Stimulated activated CD4-positive, alpha-beta T cell treated with anti-CD3 and anti-CD28 coated beads, Interleukin-15, amount 100 ng/mL, for 24 hours (primary cell): ENCODE results near the gene ATP6V1G3.

Experiments used
- DNase-seq: peaks from one replicate; pipeline ENCODE4 v3.0.0-alpha.2; 2020

Gene ATP6V1G3

DNA sequence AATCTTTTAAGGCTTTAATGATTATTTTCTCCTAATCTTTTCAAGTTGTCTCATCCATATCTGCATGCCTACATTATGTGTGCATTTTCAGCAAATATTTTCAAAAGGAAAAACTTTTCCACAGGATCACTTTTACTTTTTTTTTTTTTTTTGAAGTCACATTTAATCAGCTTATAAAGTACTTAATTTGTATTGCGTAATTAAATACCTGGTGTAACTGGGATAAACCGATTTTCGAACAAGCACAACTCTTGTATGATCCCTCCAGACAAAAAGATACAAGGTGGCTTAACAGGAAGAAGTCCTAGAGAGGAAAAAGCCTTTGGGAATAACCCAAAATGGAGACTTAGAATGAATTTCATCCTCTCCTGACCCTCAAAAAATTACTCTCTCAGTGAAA is 1.3 kb upstream of the ATP6V1G3 start:
- no peak for DNase-seq

DNA sequence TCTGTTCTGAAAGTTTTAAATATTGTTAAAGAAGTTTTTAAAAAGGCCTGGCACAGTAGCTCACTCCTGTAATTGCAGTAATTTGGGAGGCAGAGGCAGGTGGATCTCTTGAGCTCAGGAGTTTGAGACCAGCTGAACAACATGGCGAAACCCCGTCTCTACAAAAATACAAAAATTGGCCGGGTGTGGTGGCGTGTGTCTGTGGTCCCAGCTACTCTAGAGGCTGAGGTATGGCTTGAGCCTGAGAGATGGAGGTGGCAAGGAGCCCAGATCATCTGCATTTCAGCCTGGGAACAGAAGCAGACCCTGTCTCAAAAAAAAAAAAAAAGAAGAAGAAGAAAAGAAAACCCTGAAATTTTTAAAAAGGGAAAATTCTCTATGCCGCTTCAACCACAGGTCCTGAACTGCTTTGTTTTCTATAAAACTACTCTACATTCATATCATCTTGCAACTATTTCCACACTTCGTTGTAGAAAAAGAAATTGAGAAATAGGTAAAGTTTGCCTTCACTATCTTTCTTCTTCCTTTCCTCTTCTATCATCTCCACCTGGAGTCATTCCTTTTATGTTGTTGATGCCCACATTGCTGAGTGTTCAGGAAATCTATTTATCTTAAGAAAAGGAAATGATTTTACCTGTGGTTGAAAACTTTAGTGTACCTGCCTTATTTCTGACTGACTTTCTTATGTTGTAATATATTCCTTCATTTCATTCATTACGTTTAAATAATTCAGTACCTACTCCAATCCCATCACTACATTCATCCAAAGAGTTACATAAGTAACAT is 1.7 kb downstream of the ATP6V1G3 start:
- no peak for DNase-seq

DNA sequence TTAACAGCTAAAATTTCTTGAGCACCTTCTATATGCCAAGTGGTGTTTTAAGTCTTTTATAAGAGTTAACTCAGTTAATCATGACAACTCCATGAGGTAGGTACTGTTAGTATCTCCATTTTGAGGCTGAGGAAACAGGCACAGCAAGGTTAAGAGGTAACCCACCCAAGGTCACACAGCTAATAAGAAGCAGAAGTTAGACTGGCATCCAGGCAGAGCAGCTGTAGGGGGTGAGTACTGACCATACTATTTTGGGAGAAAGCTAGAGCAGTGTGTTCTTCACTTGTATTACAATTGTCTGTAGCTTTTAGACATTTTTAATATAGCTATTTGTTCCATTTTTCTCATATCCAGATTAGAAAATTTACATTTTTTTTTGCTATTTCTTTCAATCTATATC is 4.8 kb downstream of the ATP6V1G3 start:
- DNase-seq = no peak

DNA sequence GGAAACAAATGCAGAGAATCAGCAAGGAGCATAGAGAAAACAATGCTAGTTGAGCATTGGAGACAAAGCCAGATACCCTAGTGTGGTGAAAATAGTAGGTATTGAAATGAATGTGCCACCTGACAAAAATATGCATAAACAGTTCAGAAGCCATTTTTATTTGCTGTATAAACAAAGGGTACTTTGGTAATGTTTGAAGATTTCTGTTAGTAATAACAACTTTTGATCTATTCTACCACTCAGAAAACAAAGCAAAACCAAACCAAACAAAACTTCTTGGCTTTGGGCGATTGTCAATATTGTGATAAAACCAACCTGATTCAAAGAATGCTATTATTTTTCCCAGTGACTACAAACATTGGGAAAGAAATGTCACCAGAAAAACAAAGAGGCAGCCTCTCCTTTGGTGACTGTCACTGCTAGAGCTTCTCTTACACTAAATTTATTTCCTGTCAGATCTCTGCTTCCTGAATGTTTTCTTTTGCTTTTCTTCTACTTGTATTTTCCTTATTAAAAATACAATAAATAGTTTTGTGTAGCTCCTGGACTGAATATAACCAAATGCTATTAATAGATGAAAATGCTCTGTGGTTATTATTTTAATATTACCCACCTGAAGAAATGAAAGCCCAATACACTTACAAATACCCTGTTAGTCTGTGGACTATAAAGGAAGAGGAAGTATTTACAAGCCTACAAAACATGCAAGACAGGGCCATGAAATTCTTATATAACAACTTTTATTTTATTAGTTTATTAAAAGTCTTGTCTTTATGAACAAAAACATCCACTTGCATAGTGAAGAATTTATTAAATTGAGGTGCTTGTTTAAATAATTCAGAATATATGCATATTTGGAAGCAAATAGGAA is 5.7 kb downstream of the ATP6V1G3 start:
- no peak for DNase-seq

DNA sequence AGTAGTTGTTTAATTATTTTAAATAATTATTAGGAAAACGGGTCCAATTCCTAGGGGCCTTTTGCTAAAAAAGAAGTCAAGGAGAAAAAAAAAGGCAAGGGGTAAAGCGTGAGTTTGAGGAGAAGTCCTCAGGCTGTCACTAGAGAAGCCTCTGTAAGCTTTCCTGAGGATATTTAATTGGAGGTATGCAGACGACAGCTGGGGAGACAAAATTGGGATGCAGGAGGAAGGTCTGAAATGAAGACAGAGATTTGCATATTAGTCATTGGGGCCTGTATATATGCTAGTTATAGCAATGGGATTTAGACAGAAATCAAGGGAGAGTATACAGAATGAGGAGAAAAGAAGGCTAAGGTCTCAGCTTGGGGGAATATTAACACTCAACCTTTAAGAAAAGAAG is 8.6 kb downstream of the ATP6V1G3 start:
- no peak for DNase-seq

DNA sequence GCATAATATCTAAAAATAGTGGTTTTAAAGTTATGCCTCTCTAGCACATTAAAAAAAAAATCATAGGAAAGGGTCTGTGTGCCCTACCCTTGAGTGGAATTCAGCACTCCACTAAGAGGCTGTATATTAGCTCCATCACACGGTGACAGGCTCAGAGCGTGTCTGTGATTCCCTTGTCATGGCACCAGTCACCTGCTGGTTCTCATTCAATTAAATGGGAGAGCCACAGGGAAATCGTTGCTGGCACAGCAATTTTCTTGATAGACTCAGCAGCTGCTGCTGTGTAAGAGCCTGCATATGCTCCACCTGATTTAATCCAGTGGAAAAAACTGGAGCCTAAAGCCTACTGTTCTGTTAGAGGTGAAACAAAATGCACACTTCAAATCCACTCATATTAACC is 9.5 kb downstream of the ATP6V1G3 start:
- no peak for DNase-seq

DNA sequence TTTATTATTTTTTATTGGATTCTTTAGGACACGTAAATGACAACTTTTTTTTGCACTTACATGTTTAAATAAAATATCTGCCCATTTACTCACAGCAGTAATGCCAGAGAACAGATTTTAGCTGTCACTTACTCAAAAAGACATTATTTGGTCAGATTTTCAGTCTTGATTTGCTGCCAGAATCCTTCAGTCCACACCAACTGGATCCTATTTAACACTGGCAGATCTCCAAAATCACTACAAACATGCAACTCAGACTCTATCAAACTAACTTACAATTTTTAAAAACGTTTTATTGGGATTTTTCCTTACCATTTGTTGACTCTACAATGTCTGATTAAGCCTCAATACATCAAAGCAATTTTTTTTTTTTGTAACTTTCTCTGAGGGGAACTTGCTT is 11.1 kb downstream of the ATP6V1G3 start:
- no peak for DNase-seq

DNA sequence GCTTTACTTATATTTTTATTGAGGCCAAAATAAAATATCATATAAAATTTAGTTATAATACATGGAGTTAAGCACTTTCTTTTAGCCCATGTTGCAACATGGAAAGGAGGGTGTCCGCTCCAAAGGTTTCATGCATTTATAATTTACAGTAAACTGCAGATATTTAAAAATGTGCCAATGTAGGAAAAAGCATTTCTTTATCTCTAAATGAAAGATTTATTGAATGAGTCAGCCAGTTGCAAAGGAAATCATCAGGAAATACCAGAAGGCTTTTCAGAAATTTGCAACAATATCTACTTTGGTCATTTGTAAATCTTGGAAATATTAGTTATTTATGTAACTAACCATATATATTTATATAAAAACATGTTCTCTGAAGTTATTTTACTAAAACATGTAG is 12.1 kb downstream of the ATP6V1G3 start:
- no peak for DNase-seq

DNA sequence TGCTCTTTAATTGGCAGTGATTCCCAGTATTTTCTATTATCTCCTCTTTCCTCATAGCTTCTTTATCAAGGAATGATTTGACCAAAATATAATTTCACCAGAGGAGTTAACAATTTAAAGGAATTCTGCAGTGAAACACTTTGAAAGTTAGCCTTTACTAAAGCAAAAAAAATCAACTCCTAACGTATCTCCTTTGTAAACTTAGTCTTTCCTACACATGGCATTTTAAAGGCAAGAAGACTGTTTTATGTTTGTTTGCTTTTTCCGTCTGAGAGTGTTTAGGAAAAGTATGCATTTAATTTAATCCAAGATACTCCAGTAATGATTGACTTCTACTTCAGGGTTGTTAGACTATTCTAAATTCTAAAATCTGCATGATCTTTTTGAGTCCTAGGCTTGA is 15.9 kb downstream of the ATP6V1G3 start:
- no peak for DNase-seq

DNA sequence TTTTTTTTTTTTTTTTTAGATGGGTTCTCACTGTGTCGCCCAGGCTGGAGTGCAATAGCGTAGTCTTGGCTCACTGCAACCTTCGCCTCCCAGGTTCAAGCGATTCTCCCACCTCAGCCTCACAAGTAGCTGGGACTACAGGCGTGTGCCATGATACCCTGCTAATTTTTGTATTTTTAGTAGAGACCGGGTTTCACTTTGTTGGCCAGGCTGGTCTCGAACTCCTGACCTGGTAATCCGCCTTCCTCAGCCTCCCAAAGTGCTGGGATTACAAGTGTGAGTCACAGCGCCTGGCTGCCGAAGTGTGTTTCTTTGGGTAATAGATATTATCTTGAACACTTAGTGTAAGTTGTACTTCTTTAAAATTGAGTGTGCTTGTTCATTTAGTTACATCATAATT is 16.4 kb downstream of the ATP6V1G3 start:
- DNase-seq = peak; percentile 47

DNA sequence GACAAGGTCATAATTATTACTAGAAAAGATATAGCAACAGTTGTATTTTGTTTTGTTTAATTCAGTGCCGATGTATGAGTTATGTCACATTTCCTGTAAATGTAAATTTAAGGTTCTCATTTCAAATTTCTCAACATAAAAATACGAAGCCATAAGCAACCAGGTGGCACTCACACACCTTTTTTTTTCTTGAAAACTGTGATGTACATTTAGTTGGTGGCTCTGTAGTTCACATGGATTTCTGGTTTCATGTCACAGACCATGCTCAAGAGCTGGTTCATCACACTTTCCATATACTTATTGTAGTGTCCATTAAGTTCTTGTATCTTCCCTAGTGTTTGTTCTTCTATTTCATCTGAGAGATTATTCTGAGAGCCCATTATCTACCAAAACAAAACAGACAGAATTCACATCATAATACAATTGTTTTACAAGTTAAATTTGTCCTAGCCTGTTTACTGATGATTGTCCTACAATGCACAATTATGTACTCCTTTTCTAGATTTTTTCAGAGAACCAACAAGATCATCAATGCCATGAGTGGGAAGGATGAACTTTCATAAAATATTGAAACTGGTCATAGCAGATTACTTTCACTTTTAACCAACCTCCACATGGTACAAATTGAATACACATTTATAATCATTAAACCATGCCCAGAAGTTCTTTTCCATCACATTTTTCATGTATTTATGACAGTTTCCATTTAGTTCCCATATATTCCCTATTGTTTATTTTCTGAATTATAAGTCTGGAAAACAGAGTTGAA is 17.1 kb downstream of the ATP6V1G3 start:
- no peak for DNase-seq

DNA sequence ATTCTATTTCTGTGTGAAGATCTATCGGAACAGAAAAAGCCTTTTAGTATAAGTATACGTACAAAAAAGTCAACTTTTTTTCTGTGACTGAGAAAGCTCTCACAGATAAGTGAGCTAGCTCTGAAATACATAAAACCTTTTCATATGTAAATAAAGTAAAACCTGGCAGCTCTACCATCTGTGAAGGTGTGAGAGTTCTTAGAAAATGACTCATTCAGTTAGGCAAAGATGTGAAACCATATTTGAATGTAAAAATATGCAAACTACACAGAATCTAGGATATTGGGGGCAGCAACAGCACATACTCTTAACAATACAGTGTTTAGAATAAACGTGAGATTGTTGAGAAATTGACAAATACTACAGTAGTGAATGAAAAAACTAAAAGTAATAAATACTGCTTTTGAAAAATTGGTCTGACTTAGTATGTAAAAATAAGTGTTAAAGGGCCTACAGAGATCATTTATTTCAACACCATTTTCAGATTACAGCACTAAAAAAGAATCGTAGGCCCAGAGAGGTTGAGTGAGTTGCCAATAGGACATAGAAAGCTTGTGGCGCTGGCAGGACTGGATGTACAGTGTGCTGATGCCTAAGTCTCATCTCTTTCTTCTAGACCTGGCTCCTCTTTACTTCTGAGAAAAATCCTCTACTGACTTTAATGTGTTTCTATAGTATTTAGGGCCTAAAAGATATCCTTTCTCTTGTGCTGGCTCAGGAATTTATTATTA is 19.8 kb downstream of the ATP6V1G3 start:
- no peak for DNase-seq

DNA sequence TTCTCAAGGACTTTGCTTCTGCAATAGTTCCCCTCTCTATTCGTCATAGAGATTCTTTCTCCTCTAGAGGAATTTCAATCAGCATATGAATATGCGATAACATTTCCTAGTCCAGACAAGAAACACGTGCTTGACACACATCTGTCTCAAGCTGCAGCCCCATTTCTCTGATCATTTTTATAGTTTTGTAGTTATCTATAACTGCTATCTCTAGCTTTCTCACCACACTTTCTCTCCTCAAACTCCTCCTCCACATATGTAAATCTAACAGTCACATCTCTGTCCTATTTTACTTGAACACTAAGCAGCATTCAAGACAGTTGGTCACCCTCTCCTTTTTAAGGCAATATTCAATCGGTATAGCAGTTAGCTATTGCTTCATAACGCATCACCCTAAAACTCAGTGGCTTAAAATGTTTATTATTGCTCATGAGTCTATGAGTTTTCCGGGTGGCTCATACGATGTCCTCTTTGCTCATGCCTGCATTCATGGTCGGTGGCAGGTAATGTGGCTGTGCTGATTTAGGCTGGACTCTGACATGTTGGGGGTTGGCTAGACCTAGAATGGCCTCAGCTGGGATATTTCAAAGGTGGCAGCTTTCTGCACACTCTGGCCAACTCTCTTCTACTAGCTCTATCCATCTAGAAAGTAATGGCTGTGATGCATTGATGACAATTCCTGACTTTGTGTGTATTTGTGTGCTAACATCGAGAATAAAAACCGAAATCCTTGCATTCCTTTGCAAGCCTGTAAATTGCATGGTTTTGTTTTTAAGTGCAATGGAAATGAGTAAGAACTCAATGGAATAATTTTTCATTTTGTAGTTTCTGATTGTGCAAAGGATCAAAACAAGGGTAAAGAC is 20.6 kb downstream of the ATP6V1G3 start:
- DNase-seq = peak; percentile 22

DNA sequence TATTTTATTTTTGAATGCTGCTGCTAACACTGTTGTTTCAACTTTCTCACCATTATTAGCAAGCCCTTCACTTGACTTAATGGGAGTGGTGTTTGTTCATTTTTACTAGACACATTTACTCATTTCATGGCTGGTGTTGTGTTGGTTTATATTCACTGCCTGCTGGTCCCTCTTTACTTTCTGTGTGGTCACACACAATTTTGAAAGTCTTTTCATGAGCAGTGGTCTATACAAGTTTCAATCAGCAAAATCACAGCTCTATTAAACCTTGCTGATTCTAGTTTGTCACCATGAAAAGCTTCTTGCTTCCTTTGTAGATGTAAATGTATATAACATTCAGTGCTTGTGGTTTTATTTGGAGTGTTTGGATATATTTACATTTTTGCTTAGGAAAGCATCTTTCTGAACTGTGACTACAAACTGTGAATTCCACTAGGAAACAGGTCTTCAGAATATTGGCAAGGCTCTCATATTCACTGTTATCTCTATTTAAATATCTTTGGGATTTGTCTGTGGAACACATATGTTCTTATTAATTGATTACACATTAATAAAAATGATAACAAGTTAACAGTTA is 22.8 kb downstream of the ATP6V1G3 start:
- no peak for DNase-seq

DNA sequence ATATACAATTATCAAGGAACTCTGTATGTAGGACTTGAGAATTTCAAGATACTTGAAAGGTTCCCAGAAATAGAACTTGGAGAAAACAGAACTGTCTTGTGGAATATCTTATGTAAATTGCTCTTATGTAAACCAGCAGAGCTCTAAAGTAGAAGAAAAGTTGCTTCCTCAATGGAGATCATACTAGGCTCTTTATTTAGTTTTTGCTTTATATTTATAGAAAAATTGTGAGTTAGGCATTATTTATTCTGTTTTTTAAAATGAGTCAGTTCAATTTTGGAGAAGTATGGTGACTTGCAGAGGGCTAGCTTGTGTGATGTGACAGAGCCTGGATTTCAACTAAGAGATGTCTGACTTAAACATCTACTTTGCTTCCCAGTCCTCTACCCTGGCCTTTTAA is 40.4 kb downstream of the ATP6V1G3 start:
- no peak for DNase-seq

DNA sequence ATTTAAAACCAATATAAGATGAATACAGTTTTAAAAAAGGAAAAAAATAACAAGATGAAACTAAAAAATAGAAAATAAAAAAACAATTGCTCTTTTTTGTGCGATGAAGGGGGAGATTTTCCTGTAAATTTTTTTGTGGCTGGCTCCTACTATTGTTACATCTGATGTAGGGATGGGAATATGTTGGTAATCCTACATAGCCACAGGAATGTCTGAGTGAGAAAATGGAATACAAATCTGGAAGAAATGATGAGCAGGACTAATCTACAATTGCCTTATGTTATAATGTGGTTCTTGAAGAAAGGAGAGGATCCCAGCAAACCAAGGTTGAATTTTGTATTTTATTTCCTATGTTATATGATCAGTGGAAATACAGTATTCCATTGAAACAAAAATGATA is 40.9 kb downstream of the ATP6V1G3 start:
- DNase-seq = no peak

DNA sequence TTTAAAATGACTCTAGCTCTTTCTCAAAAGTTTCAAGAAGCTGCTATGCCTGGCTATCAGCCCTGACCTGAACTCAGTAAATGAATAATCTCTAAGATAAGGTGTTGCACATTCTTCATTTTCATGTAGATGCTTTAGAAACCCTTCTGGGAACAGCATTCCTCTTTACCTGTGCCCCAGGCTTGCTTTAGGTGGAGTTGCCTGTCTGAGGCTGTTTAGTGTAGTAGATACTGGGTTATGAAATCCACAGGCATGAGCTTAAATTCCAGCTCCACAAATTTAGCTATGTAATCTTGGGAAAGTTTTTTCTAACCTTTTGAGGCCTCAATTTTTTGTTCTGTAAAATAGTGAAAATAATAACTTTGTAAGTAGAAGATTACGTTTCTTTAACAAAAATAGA is 41.6 kb downstream of the ATP6V1G3 start:
- no peak for DNase-seq

DNA sequence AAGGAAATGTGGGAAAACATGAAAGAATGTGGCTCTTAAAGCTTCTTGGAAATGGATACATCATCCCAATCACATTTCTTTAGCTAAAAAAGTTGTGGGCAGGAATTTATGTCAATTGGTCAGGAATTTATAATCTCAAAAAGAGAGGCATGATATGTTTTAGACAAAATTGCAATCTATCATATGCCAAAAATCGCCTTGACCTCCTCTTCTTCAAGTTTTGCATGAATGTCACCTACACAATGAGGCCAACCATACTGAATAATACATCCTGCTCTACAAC is 42.4 kb downstream of the ATP6V1G3 start:
- no peak for DNase-seq

DNA sequence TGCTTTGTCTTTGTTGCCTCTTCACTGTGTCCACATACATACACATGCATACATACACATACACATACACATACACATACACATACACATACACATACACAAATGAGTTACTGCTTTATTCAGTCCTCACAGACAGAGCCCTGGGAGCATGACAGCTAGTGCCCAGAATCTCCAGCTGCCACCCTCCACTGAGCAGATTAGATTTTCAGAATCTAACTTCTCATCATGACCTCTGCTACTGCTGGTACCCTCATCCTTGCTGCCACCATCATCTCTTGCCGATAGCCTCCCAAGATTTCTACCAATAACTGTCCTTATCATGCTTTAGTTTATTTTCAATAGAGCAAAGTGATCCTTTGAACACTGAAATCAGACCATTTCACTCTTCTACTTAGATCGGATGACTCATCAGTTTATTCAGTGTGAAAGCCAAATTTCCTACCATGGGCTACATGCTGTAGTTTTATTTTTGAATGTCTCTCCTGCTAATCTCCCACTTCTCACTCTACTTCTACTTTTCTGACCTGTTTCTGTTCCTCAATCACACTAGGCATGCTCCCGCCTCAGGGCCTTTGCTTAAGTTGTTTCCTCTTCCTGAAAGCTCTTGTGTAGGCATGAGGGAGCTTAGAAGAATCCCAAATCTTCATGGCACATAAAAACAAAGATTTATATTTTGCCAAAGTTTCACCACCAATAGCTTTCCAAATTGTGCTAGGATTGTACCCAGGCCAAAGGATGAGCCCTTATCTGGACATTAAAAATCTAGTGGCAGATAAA is 43.0 kb downstream of the ATP6V1G3 start:
- DNase-seq = no peak

DNA sequence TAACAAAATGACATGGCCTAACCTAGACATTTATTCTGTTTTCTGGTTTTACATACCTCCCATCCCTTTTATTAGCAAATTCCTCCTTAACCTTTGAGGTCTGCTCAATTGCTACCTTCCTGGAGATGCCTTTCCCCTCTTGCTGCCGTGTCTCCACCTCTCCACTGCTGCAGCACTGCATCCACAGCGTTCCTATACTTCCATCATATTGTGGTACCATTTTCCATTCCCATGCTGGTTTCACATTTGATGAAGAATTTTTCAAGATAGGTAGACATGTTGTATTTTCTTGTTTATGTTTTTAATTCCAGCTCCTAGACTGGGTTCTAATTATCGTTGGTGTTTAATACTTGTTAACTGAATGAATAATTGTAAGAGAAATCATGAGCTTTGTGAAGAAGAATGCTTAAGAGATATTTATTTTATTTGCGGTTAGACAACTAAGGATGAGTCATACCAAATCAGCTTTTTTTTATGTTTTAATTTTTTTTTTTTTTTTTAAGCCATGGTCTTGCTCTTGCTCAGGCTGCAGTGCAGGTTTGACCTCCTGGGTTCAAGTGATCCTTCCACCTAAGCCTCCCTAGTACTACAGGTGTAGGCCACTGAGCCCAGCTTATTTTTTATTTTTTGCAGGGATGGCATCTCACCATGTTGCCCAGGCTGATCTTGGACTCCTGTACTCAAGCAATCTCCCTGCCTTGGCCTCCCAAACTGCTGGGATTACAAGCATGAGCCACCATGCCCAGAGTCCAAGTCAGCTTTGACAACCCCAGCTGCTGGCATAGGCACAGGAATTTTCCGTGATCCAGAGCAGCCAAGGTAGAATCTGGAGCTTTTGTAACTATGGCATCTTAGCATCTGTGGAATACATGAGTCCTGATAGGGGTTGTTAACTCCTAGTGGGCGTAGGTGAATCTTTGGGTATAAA is 44.0 kb downstream of the ATP6V1G3 start:
- DNase-seq = no peak
